ENCODE data around the gene FMNL1.

DNA sequence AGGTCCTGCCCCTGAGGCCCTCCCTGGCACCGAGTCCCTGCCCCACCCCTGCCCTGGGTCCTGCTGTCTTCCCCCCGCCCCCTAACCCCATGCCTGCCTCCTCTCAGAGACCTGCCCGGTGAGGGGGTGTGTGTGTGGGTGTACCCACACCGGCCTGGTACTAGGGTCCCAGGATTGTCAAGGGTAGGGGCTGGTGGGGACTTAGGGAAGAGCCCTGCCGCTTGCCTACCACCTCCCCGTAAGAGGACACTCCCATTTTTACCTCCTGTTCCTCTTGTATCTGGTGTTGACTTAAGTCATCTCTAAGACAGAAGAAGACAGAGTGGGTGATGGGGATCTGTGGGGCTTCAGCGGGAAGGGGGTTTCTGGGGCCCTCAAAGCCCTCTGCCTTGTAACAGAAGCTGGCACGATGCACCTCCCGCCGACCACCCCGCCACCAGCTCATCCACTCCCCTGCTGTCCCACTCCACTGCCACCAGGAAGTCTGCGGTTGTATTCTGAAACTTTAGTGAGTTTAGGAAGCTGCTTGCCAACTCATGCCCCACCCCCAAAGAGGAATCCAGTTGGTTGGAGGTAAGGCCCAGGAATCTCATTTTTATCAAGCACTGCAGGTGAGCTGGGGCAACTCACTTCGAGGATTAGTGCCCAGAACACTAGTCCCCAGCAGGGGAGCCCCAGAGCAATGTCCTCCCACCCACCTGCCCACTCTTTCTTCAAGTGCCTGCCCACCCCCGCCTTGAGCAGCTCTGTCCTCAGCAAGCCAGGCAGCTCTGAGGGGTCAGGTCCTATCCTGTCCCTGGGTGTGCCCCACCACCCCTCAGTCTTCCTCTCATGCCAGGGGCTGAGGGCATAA, 34.7 kb downstream of the FMNL1 start:
- TF ChIP-seq, protein P1, sequence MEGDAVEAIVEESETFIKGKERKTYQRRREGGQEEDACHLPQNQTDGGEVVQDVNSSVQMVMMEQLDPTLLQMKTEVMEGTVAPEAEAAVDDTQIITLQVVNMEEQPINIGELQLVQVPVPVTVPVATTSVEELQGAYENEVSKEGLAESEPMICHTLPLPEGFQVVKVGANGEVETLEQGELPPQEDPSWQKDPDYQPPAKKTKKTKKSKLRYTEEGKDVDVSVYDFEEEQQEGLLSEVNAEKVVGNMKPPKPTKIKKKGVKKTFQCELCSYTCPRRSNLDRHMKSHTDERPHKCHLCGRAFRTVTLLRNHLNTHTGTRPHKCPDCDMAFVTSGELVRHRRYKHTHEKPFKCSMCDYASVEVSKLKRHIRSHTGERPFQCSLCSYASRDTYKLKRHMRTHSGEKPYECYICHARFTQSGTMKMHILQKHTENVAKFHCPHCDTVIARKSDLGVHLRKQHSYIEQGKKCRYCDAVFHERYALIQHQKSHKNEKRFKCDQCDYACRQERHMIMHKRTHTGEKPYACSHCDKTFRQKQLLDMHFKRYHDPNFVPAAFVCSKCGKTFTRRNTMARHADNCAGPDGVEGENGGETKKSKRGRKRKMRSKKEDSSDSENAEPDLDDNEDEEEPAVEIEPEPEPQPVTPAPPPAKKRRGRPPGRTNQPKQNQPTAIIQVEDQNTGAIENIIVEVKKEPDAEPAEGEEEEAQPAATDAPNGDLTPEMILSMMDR (IDR thresholded peaks at IDR 0.05) = no peak
- TF ChIP-seq SIN3A (IDR thresholded peaks at IDR 0.05; ENCODE audit: borderline replicate concordance, insufficient read depth, low read depth, low read length) (no peak), POLR2AphosphoS5 (IDR thresholded peaks at IDR 0.05; ENCODE audit: low read depth, low read length) (no peak)
